GM19035 (cell line): Measurements from ENCODE around the gene SPSB4.
A peak's percentile ranks its signal among the peaks of the same experiment; 100 is the strongest.
"Not testable (repeated sequence)": the region's sequence is repeated elsewhere in the genome, so short reads cannot be mapped to it uniquely, and the experiment has no call there.

Experiments used
- ATAC-seq: cut with Tn5 transposase; IDR thresholded peaks from one replicate; pipeline ENCODE4 v1.9.1; 2021; ENCODE audit not compliant: unreplicated experiment

The SPSB4 gene

DNA sequence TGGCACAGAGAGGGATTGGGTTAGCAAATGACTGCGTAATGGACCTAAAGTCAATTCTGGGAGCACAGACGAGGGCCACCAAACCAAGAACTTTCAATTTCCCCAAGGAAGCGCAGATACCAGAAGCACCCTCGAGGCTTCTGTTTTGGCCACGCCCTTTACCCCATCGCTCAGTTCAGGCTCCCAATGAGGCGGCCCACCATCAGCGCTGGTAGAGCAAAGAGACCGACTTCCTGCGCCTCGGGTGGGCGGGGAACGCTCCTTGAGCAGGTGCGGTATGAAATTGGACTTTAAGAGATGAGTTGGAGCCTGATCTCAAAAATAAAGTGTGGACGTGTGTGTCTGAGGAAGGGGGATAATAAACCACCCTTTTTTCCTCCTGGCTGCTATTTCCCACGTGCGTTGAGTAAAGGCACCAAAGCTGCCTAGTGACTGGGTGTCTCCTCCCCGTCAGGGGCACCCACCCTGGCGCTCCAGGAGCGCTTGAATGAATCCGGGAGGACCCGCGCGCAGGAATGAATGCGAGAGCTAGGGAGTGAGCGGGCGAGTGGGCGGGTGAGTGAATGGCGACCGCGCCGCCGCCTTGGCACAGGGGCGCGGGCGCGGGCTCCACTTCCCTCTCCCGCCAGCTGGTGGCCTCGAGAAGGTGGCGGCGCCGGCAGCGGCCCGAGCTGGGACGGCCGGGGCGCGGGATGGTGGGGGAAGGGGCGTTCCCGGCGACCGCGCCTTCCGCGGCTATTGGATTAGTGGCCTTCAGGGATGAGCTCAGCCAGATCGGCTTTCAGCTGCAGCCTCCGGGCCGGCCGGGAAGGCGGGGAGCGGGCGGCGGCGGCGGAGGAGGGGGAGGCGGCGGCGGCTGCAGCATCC, at the start of gene SPSB4:
TSS of gene SPSB4 (plus strand) at position 772 of the 867 bp plus-strand sequence. CDS start 14,758 bp downstream, outside the sequence.
- ATAC-seq: no peak

DNA sequence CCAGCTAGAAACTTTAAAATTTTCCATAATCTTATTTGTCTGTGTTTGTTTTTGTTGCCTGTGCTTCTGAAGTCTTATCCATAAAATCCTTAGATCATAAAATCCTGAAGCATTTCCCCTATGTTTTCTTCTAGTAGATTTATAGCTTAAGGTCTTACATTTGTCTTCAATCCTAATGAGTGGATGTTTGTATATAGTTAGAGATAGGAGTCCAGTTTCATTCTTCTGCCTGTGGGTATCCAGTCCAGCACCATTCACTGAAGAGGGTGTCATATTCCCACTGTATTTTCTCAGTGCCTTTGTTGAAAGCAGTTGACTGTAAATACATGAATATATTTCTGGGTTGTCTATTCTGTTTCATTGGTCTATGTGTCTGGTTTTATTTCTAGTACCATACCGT, 44.8 kb upstream of the SPSB4 start:
- ATAC-seq: no peak

GRCh38 chr3:141009496-141009895, 41.7 kb upstream of the SPSB4 start:
- no peak for ATAC-seq

DNA sequence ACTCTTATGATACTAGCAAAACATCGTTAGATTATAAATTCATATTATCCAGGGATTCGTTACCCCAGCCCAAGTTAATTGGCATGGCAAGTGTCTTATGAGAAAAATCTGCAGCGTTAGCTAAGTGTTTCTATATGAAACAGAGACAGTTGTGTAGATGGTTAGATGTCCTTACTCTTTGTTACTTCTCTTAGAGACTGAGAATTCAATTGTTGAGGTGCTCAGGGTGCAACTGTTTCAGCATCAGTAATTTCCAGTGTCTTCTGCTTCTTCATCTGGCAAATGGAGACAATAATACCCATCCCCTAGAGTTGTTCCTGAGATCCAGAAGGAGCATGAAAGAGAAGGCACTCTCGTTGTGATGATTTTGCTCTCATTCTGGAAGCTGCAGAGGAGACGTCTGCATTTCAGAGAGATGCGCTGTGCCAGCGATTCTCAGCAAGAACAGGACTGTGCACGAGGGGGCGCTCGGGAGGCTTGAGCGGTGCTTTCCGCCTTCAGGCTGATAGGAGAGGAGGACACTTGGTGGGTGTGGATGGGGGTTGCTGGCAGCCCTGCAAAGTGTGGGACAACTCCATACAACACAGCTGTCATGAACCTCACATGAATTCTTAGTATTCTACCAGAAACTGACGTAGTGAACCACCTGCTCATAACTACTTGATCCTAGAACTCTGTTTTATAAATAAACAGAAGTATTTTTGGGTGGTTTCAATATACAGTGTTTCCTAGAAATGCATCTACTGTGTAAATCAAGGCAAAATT, 39.7 kb upstream of the SPSB4 start:
- peak; percentile 96 for ATAC-seq

- ATAC-seq: peak; percentile 18
Measured at GRCh38 chr3:141011997-141012262, 39.2 kb upstream of the SPSB4 start.

GRCh38 chr3:141012571-141012970, 38.6 kb upstream of the SPSB4 start:
- no peak for ATAC-seq

- ATAC-seq: no peak
Measured at GRCh38 chr3:141015481-141015880, 35.7 kb upstream of the SPSB4 start.

DNA sequence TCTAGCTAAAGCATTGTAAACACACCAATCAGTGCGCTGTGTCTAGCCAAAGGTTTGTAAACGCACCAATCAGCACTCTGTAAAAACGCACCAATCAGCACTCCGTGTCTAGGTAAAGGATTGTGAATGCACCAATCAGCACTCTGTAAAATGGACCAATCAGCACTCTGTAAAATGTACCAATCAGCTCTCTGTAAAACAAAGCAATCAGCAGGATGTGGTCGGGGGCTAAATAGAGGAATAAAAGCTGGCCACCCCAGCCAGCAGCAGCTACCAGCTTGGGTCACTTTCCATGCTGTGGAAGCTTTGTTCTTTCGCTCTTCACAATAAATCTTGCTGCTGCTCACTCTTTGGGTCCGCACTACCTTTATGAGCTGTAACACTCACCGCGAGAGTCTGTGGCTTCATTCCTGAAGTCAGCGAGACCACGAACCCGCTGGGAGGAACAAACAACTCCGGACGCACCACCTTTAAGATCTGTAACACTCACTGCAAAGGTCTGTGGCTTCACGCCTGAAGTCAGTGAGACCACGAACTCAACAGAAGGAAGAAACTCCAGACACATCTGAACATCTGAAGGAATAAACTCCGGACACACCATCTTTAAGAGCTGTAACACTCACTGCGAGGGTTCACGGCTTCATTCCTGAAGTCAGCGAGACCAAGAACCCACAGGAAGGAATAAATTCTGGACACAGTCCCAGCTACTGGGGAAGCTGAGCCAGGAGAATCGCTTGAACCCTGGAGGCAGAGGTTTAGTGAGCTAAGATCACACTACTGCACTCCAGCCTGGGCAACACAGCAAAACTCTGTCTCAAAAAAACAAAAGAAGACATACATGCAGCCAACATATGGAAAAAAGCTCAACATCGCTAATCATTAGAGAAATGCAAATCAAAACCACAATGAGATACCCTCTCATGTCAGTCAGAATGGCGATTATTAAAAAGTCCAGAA, 33.5 kb upstream of the SPSB4 start:
- not testable (repeated sequence) for ATAC-seq

DNA sequence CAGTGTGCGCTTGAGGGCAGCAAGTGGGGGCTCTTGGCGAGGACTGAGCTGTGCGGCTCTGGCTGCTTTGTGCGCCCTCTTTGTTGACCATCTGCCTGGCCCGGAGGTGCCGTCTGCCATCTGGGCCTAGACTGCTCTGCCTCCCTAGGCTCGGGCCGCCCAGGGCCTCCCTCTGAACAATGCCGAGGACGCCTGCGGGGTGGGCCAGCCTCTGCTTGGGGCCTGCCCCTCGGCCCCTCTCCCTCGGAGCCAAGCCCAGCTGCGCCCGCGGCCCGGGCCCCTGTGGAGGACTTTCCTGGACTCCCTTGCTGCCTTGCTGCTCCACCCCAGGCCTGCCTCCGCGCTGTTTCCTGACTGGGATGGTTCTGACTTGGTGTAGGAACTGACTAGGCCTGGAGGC, 31.9 kb upstream of the SPSB4 start:
- ATAC-seq: no peak

DNA sequence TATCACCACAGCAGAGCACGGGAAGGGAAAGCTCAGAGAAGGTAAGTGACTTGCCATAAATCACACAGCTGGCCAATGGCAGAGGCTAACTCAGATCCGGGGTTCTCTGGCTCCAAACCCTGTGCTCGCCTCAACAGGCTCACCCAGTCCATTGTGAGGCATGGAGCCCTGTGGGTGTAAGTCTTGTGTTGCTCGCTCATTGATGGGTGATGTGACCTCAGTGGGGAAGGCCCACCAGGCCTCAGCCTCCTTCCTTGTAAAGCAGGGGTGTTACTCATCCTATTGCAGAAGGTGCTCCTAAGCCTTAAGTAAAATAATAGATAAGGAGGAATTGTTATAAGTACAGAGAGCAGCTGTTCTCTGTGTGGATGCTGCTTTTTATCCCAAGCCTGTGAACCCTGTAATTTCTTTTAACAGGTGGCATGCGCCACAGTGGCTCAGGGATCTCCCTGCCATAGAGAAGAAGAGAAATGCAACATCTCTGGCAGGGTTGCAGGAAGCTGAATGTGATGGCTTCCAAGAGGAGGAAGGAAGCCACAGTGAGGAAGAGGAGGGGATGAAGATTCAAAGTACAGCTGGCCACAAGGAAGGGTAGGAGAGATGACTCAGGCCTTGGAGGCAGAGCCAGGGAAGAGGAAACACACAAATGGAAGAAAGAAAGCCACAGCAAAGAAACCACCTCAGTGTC, 30.9 kb upstream of the SPSB4 start:
- no peak for ATAC-seq

DNA sequence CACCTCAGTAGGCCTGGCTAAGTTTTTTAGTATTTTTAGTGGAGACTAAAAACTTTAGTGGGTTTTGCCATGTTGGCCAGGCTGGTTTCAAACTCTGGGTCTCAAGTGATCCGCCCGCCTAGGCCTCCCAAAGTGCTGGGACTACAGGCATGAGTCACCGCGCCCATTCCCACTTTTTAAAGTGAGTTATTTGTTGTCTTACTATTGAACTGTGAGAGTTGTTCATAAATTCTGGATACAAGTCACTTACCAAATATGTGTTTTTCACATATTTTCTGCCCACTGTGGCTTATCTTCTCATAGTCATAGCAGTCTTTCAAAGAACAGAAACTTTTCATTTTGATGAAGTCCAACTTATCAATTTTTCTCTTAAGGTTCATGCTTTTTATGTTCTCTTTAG, 29.9 kb upstream of the SPSB4 start:
- ATAC-seq: no peak

DNA sequence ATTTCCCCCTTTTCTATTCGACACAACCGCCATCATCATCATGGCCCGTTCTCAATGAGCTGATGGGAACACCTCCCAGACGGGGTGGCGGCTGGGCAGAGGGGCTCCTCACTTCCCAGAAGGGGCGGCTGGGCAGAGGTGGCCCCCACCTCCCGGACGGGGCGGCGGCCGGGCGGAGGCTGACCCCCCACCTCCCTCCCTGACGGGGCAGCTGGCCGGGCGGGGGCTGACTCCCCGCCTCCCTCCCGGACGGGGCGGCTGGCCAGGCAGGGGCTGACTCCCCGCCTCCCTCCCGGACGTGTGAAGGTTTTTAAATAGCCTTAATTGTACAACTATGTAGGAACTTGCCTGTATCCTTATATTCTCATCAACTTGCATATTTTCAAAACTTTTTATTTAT, 20.9 kb upstream of the SPSB4 start:
- ATAC-seq: no peak

- ATAC-seq: no peak
Measured at GRCh38 chr3:141039589-141039988, 11.6 kb upstream of the SPSB4 start.

DNA sequence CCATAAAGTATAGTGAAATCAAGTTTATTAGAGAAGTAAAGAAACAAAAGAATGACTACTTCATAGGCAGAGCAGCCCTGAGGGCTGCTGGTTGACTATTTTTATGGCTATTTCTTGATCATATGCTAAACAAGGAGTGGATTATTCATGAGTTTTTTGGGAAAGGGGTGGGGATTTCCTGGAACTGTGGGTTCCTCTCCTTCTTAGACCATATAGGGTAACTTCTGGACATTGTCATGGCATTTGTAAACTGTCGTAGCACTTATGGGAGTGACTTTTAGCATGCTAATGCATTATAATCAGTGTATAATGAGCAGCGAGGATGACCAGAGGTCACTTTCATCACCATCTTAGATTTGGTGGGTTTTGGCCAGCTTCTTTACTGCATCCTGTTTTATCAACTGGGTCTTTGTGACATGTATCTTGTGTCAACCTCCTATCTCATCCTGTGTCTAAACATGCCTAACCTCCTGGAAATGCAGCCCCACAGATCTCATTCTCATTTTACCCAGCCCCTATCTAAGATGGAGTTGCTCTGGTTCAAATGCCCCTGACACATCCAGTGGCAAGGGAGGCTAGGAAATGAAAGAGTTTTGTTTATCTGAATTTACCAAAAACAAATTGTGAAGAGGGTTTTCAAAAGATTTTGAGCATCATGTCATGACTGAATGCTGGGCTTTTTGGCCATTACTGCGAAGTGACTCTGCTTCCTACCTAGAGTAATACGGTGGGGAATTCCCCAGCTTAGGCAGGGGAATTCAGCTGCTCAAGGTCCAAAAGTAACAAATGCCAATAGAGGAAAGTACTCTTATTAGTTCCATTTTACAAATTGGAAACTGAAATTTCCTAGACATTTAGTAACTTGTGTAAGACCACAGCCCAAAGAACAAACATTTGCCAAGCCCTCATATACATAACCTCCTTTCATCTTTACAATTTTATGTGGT, 6.2 kb upstream of the SPSB4 start:
- no peak for ATAC-seq

DNA sequence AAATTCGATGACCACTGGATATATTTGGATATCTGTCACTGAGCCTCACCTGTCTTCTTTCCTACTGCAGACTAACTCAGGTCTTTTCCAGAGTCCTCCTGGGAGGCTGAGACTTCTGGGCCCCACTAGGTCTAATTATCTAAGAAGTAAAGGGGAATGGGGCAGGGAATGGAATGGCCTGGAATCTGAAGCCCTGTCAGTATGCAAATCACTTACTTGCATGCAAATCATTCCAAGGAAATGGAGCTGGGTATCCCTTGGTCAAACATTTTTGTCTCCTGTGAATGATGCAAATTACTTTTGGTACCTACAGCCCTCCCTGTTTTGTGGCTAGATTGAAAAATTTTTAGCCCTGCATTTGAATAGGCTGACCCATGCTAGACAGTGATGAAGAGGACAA, 5.3 kb upstream of the SPSB4 start:
- no peak for ATAC-seq

DNA sequence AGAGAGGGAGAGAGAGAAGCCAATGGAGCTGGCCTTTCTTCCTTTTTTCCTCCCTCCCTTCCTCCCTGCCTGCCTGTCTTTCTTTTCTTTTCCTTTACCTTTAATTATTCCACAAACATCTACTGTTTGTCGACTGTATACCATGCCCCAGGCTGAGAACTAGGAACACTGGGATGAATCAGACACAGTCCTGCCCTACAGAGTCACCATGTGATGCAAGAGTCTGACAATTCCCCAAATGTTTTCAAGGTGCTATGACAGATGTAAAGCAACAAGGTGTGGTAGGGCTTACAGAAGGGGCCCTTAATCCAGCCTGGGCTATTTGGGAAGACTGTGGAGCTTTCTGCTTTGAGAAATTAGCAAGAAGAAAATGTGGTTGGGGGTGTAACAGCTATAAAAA, 4.0 kb upstream of the SPSB4 start:
- ATAC-seq: no peak

- ATAC-seq: no peak
Measured at GRCh38 chr3:141049681-141050080, 1.5 kb upstream of the SPSB4 start.

- ATAC-seq: no peak
Measured at GRCh38 chr3:141051443-141052200, 475 bp downstream of the SPSB4 start.
